CD14-positive monocyte (primary cell): Measurements from ENCODE around the gene PRSS33. TPM values are rescaled to one million over a fixed set of nuclear protein-coding genes. Genes with fewer than 3 reads are reported as not detected.

ENCODE experiments used
- DNase-seq, 3 donors: peaks; one replicate each; pipeline ENCODE4 v3.0.0-alpha.2; 2011 to 2022
- H2AFZ ChIP-seq: 2 replicates; pipeline ENCODE4 v1.6.0; 2012; ENCODE audit warnings: mild to moderate bottlenecking, low read depth, low read length, inconsistent platforms; ENCODE audit not compliant: insufficient read depth, poor library complexity, severe bottlenecking
- H3K27ac ChIP-seq, 2 donors: 1 replicate in 1 of 2; 2 replicates in 1 of 2; pipeline ENCODE4 v1.5.1; 2012 to 2013; ENCODE audit warnings: low read length in 2 of 2, control low read depth in 1 of 2, inconsistent platforms in 1 of 2, low read depth in 1 of 2, mild to moderate bottlenecking in 1 of 2
- H3K27me3 ChIP-seq, 2 donors: one replicate each; pipeline versions ENCODE4 v1.6.0 to v1.6.1; 2011 to 2013; ENCODE audit warnings: low read length in 2 of 2; ENCODE audit not compliant: control insufficient read depth in 2 of 2, insufficient read depth in 2 of 2
- H3K36me3 ChIP-seq, 2 donors: replicated peaks in 1 of 2; 1 replicate in 1 of 2; 2 replicates in 1 of 2; pipeline versions ENCODE4 v1.5.1 to v1.6.1; 2012 to 2013; ENCODE audit warnings: low read length in 2 of 2, control low read depth in 1 of 2, inconsistent platforms in 1 of 2, mild to moderate bottlenecking in 1 of 2; ENCODE audit not compliant: insufficient read depth in 2 of 2, control insufficient read depth in 1 of 2
- H3K4me1 ChIP-seq, 2 donors: 1 replicate in 1 of 2; 2 replicates in 1 of 2; pipeline versions ENCODE4 v1.5.1 to v1.6.1; 2012 to 2013; ENCODE audit warnings: low read length in 2 of 2, control low read depth in 1 of 2, inconsistent platforms in 1 of 2, mild to moderate bottlenecking in 1 of 2, moderate library complexity in 1 of 2; ENCODE audit not compliant: insufficient read depth in 2 of 2, control insufficient read depth in 1 of 2
- H3K4me2 ChIP-seq: replicated peaks from 2 replicates; pipeline ENCODE3; 2012; ENCODE audit warnings: low read length, moderate library complexity, mild to moderate bottlenecking; ENCODE audit not compliant: poor library complexity, severe bottlenecking; ENCODE audit errors: extremely low read depth
- H3K4me3 ChIP-seq, 3 experiments: fragments of 200-600 bp in 1 of 3; sonication (generic) in 1 of 3; replicated peaks in 1 of 3; 1 replicate in 2 of 3; 2 replicates in 1 of 3; pipeline ENCODE4 v1.5.1; 2011 to 2013; ENCODE audit warnings: low read length in 3 of 3, mild to moderate bottlenecking in 3 of 3, control low read depth in 2 of 3, low read depth in 2 of 3, inconsistent platforms in 1 of 3, moderate library complexity in 1 of 3
- H3K79me2 ChIP-seq: 2 replicates; pipeline ENCODE4 v1.6.0; 2012; ENCODE audit warnings: mild to moderate bottlenecking, control low read depth, inconsistent platforms, low read length, moderate library complexity; ENCODE audit not compliant: insufficient read depth
- H3K9ac ChIP-seq: 2 replicates; pipeline ENCODE4 v1.6.0; 2017; ENCODE audit warnings: low read length, mild to moderate bottlenecking; ENCODE audit not compliant: insufficient read depth, poor library complexity, severe bottlenecking
- H3K9me3 ChIP-seq, 2 donors: replicated peaks in 1 of 2; 1 replicate in 1 of 2; 2 replicates in 1 of 2; pipeline versions ENCODE4 v1.5.1 to v1.6.1; 2012 to 2013; ENCODE audit warnings: low read length in 2 of 2, control low read depth in 1 of 2; ENCODE audit not compliant: control insufficient read depth in 1 of 2, insufficient read depth in 1 of 2
- H4K20me1 ChIP-seq: 2 replicates; pipeline ENCODE4 v1.6.0; 2012; ENCODE audit warnings: mild to moderate bottlenecking, low read length, control low read depth, moderate library complexity; ENCODE audit not compliant: insufficient read depth
- H3K27ac Mint-ChIP-seq, 7 donors: one replicate each; pipeline ENCODE4 v1.8.0; 2020; ENCODE audit warnings: mild to moderate bottlenecking in 7 of 7, mixed read lengths in 7 of 7, moderate library complexity in 6 of 7, inconsistent platforms in 2 of 7
- H3K27me3 Mint-ChIP-seq, 3 donors: one replicate each; pipeline ENCODE4 v1.8.0; 2021 to 2022; ENCODE audit warnings: low read depth in 3 of 3, mild to moderate bottlenecking in 3 of 3, mixed read lengths in 3 of 3, moderate library complexity in 3 of 3, inconsistent platforms in 1 of 3
- H3K36me3 Mint-ChIP-seq, 2 donors: one replicate each; pipeline ENCODE4 v1.8.0; 2020; ENCODE audit warnings: mixed read lengths in 2 of 2, inconsistent platforms in 1 of 2, mild to moderate bottlenecking in 1 of 2
- H3K4me1 Mint-ChIP-seq: one replicate; pipeline ENCODE4 v1.8.0; 2020; ENCODE audit warnings: mild to moderate bottlenecking, mixed read lengths
- H3K4me3 Mint-ChIP-seq, 2 donors: one replicate each; pipeline ENCODE4 v1.8.0; 2020; ENCODE audit warnings: mild to moderate bottlenecking in 2 of 2, mixed read lengths in 2 of 2, moderate library complexity in 1 of 2
- H3K9me3 Mint-ChIP-seq, 7 donors: one replicate each; pipeline ENCODE4 v1.8.0; 2020 to 2022; ENCODE audit warnings: mixed read lengths in 7 of 7, mild to moderate bottlenecking in 6 of 7, moderate library complexity in 6 of 7, inconsistent platforms in 2 of 7
- CTCF ChIP-seq: fragments of 200-600 bp; IDR thresholded peaks from one replicate; pipeline ENCODE4 v1.8.0; 2022; ENCODE audit warnings: antibody characterized with exemption, mild to moderate bottlenecking
- WGBS: methylation state at CpG from one replicate; pipeline ENCODE4 v1.1.5; 2013; ENCODE audit warnings: missing lambda C conversion rate; ENCODE audit not compliant: insufficient coverage; 5-methylcytosine and 5-hydroxymethylcytosine counted together
- intact Hi-C, 2 donors: fragments of 100-400 bp; cut with micrococcal nuclease; formaldehyde crosslinking; loops; one replicate each; pipeline versions ENCODE4 v1.15.0 to v1.15.1; 2023
- polyA plus RNA-seq, 3 donors: library from polyadenylated mRNA; depleted of rRNA in 1 of 3; unstranded in 2 of 3; stranded (reverse) in 1 of 3; fragments of 300-500 nt in 2 of 3; fragments of >200 nt in 1 of 3; fragmentation: Illumina TruSeq in 2 of 3; gene quantifications; 1 replicate in 2 of 3; 2 replicates in 1 of 3; pipeline ENCODE4 v1.2.3, GENCODE V29; 2012 to 2021

PRSS33 gene
- polyA plus RNA-seq, 3 donors, result 0.05 TPM; not detected in 2

- H3K9ac ChIP-seq, result no peak overlapping the region
- peak overlapping the region; percentile 51 to 71 for H3K27ac ChIP-seq
- no peaks in the 10 kb centered on the region for H3K27me3 ChIP-seq
- H3K4me1 ChIP-seq, result peaks cover 32 to 37% of the 10 kb centered on the region in 2 donors
- H3K79me2 ChIP-seq, result peaks cover 46% of the 10 kb centered on the region
- H3K27ac Mint-ChIP-seq, result peak overlapping the region; percentile 73 to 96 (median 85)
- H3K9me3 Mint-ChIP-seq, result peaks cover 0 to 3% (median 0%) of the 10 kb centered on the region in 7 donors
- peaks cover 40 to 48% of the 10 kb centered on the region in 2 donors for H3K36me3 ChIP-seq
- no peak for TF ChIP-seq CTCF
- intact Hi-C loops, result loop anchor here in 1 of 2 donors (5.0 kb wide), 1 partner anchor 247 kb away; the partner anchor contains the start of genes HCFC1R1, THOC6 and TNFRSF12A
- H3K4me3 ChIP-seq, result peak overlapping the region in 1 of 3 experiments; percentile 88
- H3K4me3 Mint-ChIP-seq, result peak overlapping the region; percentile 63 to 90
- 81% methylated on average over 6 of the region's 7 CpGs for WGBS
- H2AFZ ChIP-seq, result no peak overlapping the region
- H4K20me1 ChIP-seq, result peaks cover 63% of the 10 kb centered on the region
- peaks cover 0 to 4% (median 3%) of the 10 kb centered on the region in 3 donors for H3K27me3 Mint-ChIP-seq
- peaks cover 46 to 59% of the 10 kb centered on the region in 2 donors for H3K36me3 Mint-ChIP-seq
- no peaks in the 10 kb centered on the region for H3K9me3 ChIP-seq
- no peak for DNase-seq
- H3K4me1 Mint-ChIP-seq, result peaks cover 43% of the 10 kb centered on the region
- peak overlapping the region; percentile 88 for H3K4me2 ChIP-seq
Measured at GRCh38 chr16:2775131-2775716, 12.1 kb downstream of the PRSS33 start.

GRCh38 chr16:2774161-2774891, 13.0 kb downstream of the PRSS33 start:
- Mint-ChIP-seq H3K27me3 (peaks cover 0 to 3% (median 3%) of the 10 kb centered on the region in 3 donors), H3K9me3 (peaks cover 0 to 3% (median 0%) of the 10 kb centered on the region in 7 donors), H3K27ac (peak overlapping the region in 5 of 7 donors; percentile 58 to 86 (median 77)), H3K4me3 (no peak overlapping the region), H3K36me3 (peaks cover 55 to 68% of the 10 kb centered on the region in 2 donors), H3K4me1 (peaks cover 43% of the 10 kb centered on the region)
- Histone ChIP-seq H3K4me2 (no peak overlapping the region), H2AFZ (no peak overlapping the region), H3K27me3 (no peaks in the 10 kb centered on the region), H3K4me3 (no peak overlapping the region), H3K4me1 (peaks cover 32 to 37% of the 10 kb centered on the region in 2 donors), H3K79me2 (peaks cover 46% of the 10 kb centered on the region), H3K27ac (peak overlapping the region; percentile 51 to 71), H3K36me3 (peaks cover 49 to 57% of the 10 kb centered on the region in 2 donors), H3K9me3 (no peaks in the 10 kb centered on the region), H3K9ac (no peak overlapping the region), H4K20me1 (peaks cover 72% of the 10 kb centered on the region)
- TF ChIP-seq CTCF, result no peak
- intact Hi-C loops, result no loop called here
- no peak for DNase-seq
- 78% methylated on average over 6 of the region's 7 CpGs for WGBS
